ENCODE measurements around the gene LSS.

DNA sequence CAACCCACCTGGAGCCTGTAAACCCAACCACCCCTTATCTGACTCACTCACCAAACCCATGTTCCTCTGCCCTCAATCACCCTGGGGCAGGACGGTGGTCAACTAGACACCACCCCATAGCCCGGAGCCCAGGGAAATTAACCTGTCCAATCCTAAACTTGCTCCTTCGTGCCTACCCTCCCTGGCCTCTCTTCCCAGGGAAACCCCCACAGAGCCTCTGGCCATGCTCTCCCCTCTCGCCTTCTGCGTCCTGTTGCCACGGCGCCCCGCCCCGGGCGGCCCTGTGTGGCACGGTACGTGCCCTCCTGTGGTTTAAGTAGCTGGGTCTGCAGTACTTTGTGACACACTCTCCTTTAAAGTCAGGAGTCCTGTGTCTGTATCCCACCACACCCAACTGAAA, 69.2 kb downstream of the LSS start:
- TF ChIP-seq CHD1 (IDR thresholded peaks at IDR 0.05; ENCODE audit: low read depth, low read length) (no peak), POLR2A (IDR thresholded peaks at IDR 0.05; ENCODE audit: low read depth, low read length) (no peak), MXI1 (IDR thresholded peaks at IDR 0.05; ENCODE audit: borderline replicate concordance, low read depth, low read length) (no peak), MAZ (IDR thresholded peaks at IDR 0.05; ENCODE audit: borderline replicate concordance, low read depth, low read length) (no peak), FOS (IDR thresholded peaks at IDR 0.05; ENCODE audit: low read depth, low read length) (no peak), RFX5 (IDR thresholded peaks at IDR 0.05; ENCODE audit: low read depth, low read length) (no peak)
- TF ChIP-seq, protein P1, sequence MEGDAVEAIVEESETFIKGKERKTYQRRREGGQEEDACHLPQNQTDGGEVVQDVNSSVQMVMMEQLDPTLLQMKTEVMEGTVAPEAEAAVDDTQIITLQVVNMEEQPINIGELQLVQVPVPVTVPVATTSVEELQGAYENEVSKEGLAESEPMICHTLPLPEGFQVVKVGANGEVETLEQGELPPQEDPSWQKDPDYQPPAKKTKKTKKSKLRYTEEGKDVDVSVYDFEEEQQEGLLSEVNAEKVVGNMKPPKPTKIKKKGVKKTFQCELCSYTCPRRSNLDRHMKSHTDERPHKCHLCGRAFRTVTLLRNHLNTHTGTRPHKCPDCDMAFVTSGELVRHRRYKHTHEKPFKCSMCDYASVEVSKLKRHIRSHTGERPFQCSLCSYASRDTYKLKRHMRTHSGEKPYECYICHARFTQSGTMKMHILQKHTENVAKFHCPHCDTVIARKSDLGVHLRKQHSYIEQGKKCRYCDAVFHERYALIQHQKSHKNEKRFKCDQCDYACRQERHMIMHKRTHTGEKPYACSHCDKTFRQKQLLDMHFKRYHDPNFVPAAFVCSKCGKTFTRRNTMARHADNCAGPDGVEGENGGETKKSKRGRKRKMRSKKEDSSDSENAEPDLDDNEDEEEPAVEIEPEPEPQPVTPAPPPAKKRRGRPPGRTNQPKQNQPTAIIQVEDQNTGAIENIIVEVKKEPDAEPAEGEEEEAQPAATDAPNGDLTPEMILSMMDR (conservative IDR thresholded peaks at IDR 0.05; ENCODE audit: low read depth, low read length), result no peak
